Activated naive CD4-positive, alpha-beta T cell treated with anti-CD3 and anti-CD28 coated beads, Interleukin-2, amount 50 U/mL, for 24 hours (primary cell): ENCODE data around the gene TBC1D22A.

Experiments
- H3K27ac Mint-ChIP-seq: one replicate; pipeline ENCODE4 v1.8.0; 2021; ENCODE audit warnings: mild to moderate bottlenecking, mixed read lengths
- H3K27me3 Mint-ChIP-seq: one replicate; pipeline ENCODE4 v1.8.0; 2021; ENCODE audit warnings: mixed read lengths
- H3K36me3 Mint-ChIP-seq: one replicate; pipeline ENCODE4 v1.8.0; 2021; ENCODE audit warnings: mixed read lengths
- H3K4me1 Mint-ChIP-seq: one replicate; pipeline ENCODE4 v1.8.0; 2021; ENCODE audit warnings: mixed read lengths
- H3K4me3 Mint-ChIP-seq: one replicate; pipeline ENCODE4 v1.8.0; 2021; ENCODE audit warnings: mild to moderate bottlenecking, mixed read lengths
- H3K9me3 Mint-ChIP-seq: one replicate; pipeline ENCODE4 v1.8.0; 2021; ENCODE audit warnings: mixed read lengths

TBC1D22A gene

GRCh38 chr22:47000256-47000655, 237.8 kb downstream of the TBC1D22A start:
- Mint-ChIP-seq H3K4me3 (no peak overlapping the region), H3K4me1 (peaks cover 10% of the 10 kb centered on the region)

DNA sequence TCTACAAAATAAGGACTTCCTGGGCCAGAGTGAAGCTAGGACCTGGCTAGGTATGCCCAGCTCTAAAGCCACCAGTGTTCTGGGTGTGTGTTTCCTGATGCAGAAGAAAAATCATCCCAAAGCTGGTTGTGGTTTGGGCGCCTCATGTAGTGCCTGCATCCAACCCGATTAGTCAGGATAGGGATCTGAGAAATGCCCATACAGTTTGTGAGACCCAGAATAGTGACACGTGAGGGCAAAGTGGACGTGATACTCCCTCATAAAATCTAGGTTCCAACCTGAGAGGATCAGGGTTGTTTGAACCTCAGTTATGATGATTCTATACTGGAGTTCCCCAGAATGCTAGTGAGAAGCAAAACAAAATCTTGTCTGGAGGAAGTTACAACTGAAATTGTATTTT, 238.4 kb downstream of the TBC1D22A start:
- H3K9me3 Mint-ChIP-seq = no peaks in the 10 kb centered on the region
- peaks cover 10% of the 10 kb centered on the region for H3K4me1 Mint-ChIP-seq
- H3K36me3 Mint-ChIP-seq = peaks cover 2% of the 10 kb centered on the region
- H3K27ac Mint-ChIP-seq = no peak overlapping the region
- no peak overlapping the region for H3K4me3 Mint-ChIP-seq
- H3K27me3 Mint-ChIP-seq = no peaks in the 10 kb centered on the region

More at GRCh38 chr22:47000256-47000655, 237.8 kb downstream of the TBC1D22A start:
- Mint-ChIP-seq H3K9me3 (no peaks in the 10 kb centered on the region), H3K36me3 (peaks cover 2% of the 10 kb centered on the region), H3K27ac (peak overlapping the region; percentile 76), H3K27me3 (no peaks in the 10 kb centered on the region)

DNA sequence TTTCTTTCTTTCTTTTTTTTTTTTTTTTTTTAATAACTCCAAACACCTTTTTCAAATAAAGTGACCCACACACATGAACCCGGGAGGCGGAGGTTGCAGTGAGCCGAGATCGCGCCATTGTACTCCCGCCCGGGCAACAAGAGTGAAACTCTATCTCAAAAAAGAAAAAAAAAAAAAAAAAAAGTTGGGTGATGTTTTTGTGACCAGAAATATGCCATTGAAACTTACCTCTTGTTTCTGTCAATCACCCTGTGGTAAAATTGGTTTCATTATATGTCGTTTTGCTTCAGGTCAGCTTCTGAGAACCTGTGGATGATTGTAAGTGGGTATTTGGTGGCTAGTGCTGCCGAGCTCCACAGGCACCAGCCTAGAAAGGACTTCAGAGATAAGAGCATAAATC, 238.8 kb downstream of the TBC1D22A start:
- H3K27ac Mint-ChIP-seq = no peak overlapping the region
- no peak overlapping the region for H3K4me3 Mint-ChIP-seq
- no peaks in the 10 kb centered on the region for H3K9me3 Mint-ChIP-seq
- no peaks in the 10 kb centered on the region for H3K27me3 Mint-ChIP-seq
- H3K4me1 Mint-ChIP-seq = peaks cover 10% of the 10 kb centered on the region
- peaks cover 2% of the 10 kb centered on the region for H3K36me3 Mint-ChIP-seq

GRCh38 chr22:47002692-47003091, 240.2 kb downstream of the TBC1D22A start:
- Mint-ChIP-seq H3K9me3 (no peaks in the 10 kb centered on the region), H3K27me3 (no peaks in the 10 kb centered on the region), H3K4me1 (peaks cover 10% of the 10 kb centered on the region), H3K27ac (no peak overlapping the region), H3K36me3 (peaks cover 2% of the 10 kb centered on the region), H3K4me3 (no peak overlapping the region)

GRCh38 chr22:47005506-47006408, 243.3 kb downstream of the TBC1D22A start:
- Mint-ChIP-seq H3K4me3 (no peak overlapping the region), H3K27ac (no peak overlapping the region), H3K9me3 (no peaks in the 10 kb centered on the region), H3K27me3 (no peaks in the 10 kb centered on the region), H3K4me1 (no peaks in the 10 kb centered on the region), H3K36me3 (no peaks in the 10 kb centered on the region)

- H3K4me1 Mint-ChIP-seq = no peaks in the 10 kb centered on the region
- no peaks in the 10 kb centered on the region for H3K9me3 Mint-ChIP-seq
- no peaks in the 10 kb centered on the region for H3K36me3 Mint-ChIP-seq
- no peaks in the 10 kb centered on the region for H3K27me3 Mint-ChIP-seq
- no peak overlapping the region for H3K27ac Mint-ChIP-seq
- no peak overlapping the region for H3K4me3 Mint-ChIP-seq
Observed at GRCh38 chr22:47006433-47006832, 244.0 kb downstream of the TBC1D22A start.

DNA sequence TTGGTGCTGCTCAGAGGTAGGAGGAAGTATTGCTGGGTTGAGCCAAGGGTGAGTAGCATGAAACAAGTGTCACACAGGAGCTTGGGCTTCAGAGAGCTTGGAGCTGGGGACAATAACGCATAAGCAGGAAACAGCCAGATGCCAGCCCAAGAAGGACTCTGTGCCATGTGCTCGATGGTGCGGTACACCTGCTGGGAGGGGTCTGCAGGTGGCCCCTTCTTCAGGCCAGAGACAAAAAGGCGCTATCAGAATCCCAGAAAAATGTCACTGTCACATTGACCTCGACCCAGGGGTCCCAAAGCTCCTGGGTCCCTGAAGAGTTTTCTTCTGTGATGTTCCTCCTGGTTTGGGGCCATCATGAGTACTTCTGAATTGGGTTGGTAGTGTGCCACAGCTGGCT, 244.4 kb downstream of the TBC1D22A start:
- Mint-ChIP-seq H3K4me1 (no peaks in the 10 kb centered on the region), H3K4me3 (no peak overlapping the region), H3K27me3 (no peaks in the 10 kb centered on the region), H3K36me3 (no peaks in the 10 kb centered on the region), H3K9me3 (no peaks in the 10 kb centered on the region), H3K27ac (no peak overlapping the region)

GRCh38 chr22:47007496-47007895, 245.0 kb downstream of the TBC1D22A start:
- H3K9me3 Mint-ChIP-seq = no peaks in the 10 kb centered on the region
- no peaks in the 10 kb centered on the region for H3K4me1 Mint-ChIP-seq
- no peak overlapping the region for H3K4me3 Mint-ChIP-seq
- H3K27me3 Mint-ChIP-seq = no peaks in the 10 kb centered on the region
- no peaks in the 10 kb centered on the region for H3K36me3 Mint-ChIP-seq
- no peak overlapping the region for H3K27ac Mint-ChIP-seq

DNA sequence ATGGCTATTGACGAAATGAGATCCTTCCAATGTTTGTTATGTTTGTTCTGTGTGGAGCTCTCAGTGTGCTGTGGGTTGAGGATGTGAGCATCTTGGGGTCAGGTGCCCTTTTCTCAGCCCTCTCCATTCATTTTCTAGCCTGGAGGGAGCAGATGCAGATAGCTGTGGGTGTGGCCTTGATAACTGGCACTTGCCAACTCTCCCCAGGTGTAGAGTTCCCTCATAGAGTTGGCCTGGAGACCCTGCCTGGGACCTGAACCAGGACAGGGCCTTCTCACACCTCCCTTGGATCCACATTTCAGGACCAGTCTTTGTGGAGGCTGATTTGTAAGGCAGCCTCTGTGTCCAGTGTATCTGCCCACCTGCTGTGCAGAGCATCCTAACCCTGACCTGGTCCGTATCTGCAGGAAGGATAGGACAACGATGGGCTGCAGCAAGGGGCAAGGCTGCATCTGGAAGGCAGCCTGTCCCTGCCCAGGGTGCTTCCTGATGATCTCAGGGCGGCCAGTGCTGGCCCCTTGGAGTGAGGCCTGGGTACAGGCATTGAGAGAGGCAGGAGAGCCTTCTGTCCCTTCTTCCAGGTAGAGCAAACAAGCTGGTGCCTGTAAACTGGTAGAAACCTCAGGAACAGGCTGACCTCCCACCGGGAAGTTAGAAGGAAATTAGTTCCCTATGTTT, 245.9 kb downstream of the TBC1D22A start:
- H3K36me3 Mint-ChIP-seq = no peaks in the 10 kb centered on the region
- H3K27me3 Mint-ChIP-seq = no peaks in the 10 kb centered on the region
- H3K4me3 Mint-ChIP-seq = no peak overlapping the region
- H3K9me3 Mint-ChIP-seq = no peaks in the 10 kb centered on the region
- peaks cover 4% of the 10 kb centered on the region for H3K4me1 Mint-ChIP-seq
- no peak overlapping the region for H3K27ac Mint-ChIP-seq

GRCh38 chr22:47009304-47010101, 247.1 kb downstream of the TBC1D22A start:
- peaks cover 4% of the 10 kb centered on the region for H3K4me1 Mint-ChIP-seq
- no peaks in the 10 kb centered on the region for H3K27me3 Mint-ChIP-seq
- no peak overlapping the region for H3K4me3 Mint-ChIP-seq
- H3K27ac Mint-ChIP-seq = no peak overlapping the region
- H3K36me3 Mint-ChIP-seq = no peaks in the 10 kb centered on the region
- H3K9me3 Mint-ChIP-seq = no peaks in the 10 kb centered on the region

GRCh38 chr22:47010211-47010610, 247.8 kb downstream of the TBC1D22A start:
- Mint-ChIP-seq H3K9me3 (no peaks in the 10 kb centered on the region), H3K36me3 (no peaks in the 10 kb centered on the region), H3K4me3 (no peak overlapping the region), H3K27me3 (no peaks in the 10 kb centered on the region), H3K4me1 (peaks cover 4% of the 10 kb centered on the region), H3K27ac (no peak overlapping the region)

GRCh38 chr22:47011131-47011858, 248.8 kb downstream of the TBC1D22A start:
- H3K27ac Mint-ChIP-seq = no peak overlapping the region
- H3K27me3 Mint-ChIP-seq = no peaks in the 10 kb centered on the region
- peaks cover 4% of the 10 kb centered on the region for H3K4me1 Mint-ChIP-seq
- no peak overlapping the region for H3K4me3 Mint-ChIP-seq
- no peaks in the 10 kb centered on the region for H3K9me3 Mint-ChIP-seq
- peaks cover 2% of the 10 kb centered on the region for H3K36me3 Mint-ChIP-seq

DNA sequence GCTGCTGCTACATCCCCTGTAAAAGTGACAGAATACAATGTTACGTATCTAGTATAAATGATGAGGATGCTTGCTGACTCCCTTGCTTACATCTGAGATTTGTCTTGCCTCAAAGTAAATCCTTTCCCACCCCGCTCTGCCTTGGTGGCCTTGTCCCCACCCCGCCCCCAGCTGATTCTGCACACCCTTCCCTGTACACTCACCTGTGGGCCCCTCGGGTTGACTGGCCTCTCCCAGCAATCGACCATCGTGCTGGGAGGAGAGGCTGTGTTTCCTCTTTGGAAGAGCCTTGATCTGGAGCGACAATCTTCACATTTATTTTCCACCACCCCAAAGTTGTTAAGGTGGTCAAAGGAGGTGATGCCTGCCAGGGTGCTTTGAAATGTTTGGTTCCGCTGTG, 249.4 kb downstream of the TBC1D22A start:
- H3K4me3 Mint-ChIP-seq = no peak overlapping the region

GRCh38 chr22:47012589-47013370, 250.3 kb downstream of the TBC1D22A start:
- Mint-ChIP-seq H3K27me3 (no peaks in the 10 kb centered on the region), H3K9me3 (no peaks in the 10 kb centered on the region), H3K36me3 (peaks cover 4% of the 10 kb centered on the region), H3K4me3 (no peak overlapping the region), H3K27ac (no peak overlapping the region), H3K4me1 (peaks cover 7% of the 10 kb centered on the region)

More for the DNA sequence above, 249.4 kb downstream of the TBC1D22A start:
- no peaks in the 10 kb centered on the region for H3K27me3 Mint-ChIP-seq
- peaks cover 4% of the 10 kb centered on the region for H3K4me1 Mint-ChIP-seq
- no peak overlapping the region for H3K27ac Mint-ChIP-seq
- H3K36me3 Mint-ChIP-seq = peaks cover 2% of the 10 kb centered on the region
- H3K9me3 Mint-ChIP-seq = no peaks in the 10 kb centered on the region
